Tibial nerve (tissue), 3 donors: ENCODE measurements around the gene KCNE3.

Source experiments
- POLR2A ChIP-seq, 2 donors: fragments of 450-650 bp; IDR thresholded peaks; one replicate each; pipeline ENCODE4 v1.6.1; 2017; ENCODE audit warnings: antibody characterized with exemption in 2 of 2, mild to moderate bottlenecking in 2 of 2, moderate library complexity in 2 of 2
- TF ChIP-seq, protein P1 (sequence below), 5 experiments: fragments of 200-600 bp in 3 of 5; fragments of 450-650 bp in 2 of 5; sonication (generic) in 3 of 5; IDR thresholded peaks; one replicate each; pipeline ENCODE4 v1.5.1; 2016 to 2019; ENCODE audit warnings: antibody characterized with exemption in 5 of 5, mild to moderate bottlenecking in 3 of 5, moderate library complexity in 2 of 5

DNA sequence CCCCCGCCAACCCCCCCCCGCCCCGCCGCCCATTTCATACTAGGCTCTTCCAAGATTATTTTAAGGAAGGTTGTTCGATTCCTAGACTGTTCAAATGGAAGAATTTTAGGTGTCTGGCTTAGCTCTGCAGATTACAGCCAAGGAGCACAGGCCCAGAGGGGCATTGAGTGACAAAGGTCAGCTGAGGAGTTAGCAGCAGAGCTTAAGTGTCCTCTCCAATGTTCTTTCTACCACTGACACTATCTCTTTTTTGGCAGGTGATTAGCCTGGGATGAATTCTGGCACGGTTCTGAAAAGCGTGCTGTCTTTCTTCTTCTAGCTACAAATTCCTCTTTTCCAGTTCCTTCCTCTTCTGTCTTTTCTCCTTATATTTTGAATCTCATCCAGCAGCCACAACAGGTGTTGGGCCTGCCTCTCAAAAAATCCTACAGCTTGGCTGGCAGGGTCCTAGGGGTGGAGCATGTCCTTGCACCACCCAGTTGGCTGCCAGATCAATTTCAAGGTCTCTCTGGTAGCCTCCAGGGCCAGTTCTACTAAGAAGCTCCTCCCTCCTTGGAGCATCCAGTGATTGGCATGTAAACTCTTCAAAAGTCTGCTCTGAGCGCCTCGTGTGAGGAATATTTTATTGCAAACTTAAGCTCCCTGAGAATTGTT is 23.0 kb downstream of the KCNE3 start:
- TF ChIP-seq, protein P1, sequence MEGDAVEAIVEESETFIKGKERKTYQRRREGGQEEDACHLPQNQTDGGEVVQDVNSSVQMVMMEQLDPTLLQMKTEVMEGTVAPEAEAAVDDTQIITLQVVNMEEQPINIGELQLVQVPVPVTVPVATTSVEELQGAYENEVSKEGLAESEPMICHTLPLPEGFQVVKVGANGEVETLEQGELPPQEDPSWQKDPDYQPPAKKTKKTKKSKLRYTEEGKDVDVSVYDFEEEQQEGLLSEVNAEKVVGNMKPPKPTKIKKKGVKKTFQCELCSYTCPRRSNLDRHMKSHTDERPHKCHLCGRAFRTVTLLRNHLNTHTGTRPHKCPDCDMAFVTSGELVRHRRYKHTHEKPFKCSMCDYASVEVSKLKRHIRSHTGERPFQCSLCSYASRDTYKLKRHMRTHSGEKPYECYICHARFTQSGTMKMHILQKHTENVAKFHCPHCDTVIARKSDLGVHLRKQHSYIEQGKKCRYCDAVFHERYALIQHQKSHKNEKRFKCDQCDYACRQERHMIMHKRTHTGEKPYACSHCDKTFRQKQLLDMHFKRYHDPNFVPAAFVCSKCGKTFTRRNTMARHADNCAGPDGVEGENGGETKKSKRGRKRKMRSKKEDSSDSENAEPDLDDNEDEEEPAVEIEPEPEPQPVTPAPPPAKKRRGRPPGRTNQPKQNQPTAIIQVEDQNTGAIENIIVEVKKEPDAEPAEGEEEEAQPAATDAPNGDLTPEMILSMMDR (IDR thresholded peaks at IDR 0.05), result no peak
- no peak for TF ChIP-seq POLR2A (IDR thresholded peaks at IDR 0.05)
